AG04450 (cell line): ENCODE measurements around the gene CCDC136. TPM values are rescaled to one million over a fixed set of nuclear protein-coding genes. Genes with fewer than 3 reads are reported as not detected.

Experiments
- CTCF ChIA-PET: fragments of 300-600, 350-600 bp; formaldehyde crosslinking; extraction: SDS; loops from one replicate; lab custom pipeline; 2022; ENCODE audit warnings: antibody characterized with exemption, inconsistent platforms; lab: Charles Lee
- POLR2A ChIA-PET: fragments of 350-600 bp; formaldehyde crosslinking; extraction: SDS; loops from one replicate; lab custom pipeline; 2021; ENCODE audit warnings: antibody characterized with exemption, inconsistent platforms; lab: Yijun Ruan, JAX
- DNase-seq: peaks from one replicate; pipeline ENCODE4 v3.0.0-alpha.2; 2011; ENCODE audit warnings: low read depth, low spot score
- H3K27ac ChIP-seq: one replicate; pipeline ENCODE4 v1.5.1; 2012; ENCODE audit warnings: low read depth, low read length, control low read depth
- H3K27me3 ChIP-seq: one replicate; pipeline ENCODE4 v1.6.0; 2012; ENCODE audit warnings: low read length; ENCODE audit not compliant: control insufficient read depth, insufficient read depth
- H3K4me3 ChIP-seq: 2 replicates; pipeline ENCODE4 v1.5.1; 2011; ENCODE audit warnings: mild to moderate bottlenecking, low read depth, low read length, control low read depth
- H3K9me3 ChIP-seq: 2 replicates; pipeline ENCODE4 v1.5.1; 2012; ENCODE audit warnings: low read length; ENCODE audit not compliant: control insufficient read depth, insufficient read depth
- polyA plus RNA-seq: library from polyadenylated mRNA; depleted of rRNA; stranded (reverse); fragments of >200 nt; gene quantifications from 2 replicates; pipeline ENCODE4 v1.2.3, GENCODE V29; 2011
- TF ChIP-seq, protein P1 (sequence below): IDR thresholded peaks from 2 replicates; pipeline ENCODE4 v1.5.1; 2011; ENCODE audit warnings: low read depth, low read length, control low read depth, inconsistent platforms

Gene CCDC136
- polyA plus RNA-seq, 1 experiment = 19.7 TPM

DNA sequence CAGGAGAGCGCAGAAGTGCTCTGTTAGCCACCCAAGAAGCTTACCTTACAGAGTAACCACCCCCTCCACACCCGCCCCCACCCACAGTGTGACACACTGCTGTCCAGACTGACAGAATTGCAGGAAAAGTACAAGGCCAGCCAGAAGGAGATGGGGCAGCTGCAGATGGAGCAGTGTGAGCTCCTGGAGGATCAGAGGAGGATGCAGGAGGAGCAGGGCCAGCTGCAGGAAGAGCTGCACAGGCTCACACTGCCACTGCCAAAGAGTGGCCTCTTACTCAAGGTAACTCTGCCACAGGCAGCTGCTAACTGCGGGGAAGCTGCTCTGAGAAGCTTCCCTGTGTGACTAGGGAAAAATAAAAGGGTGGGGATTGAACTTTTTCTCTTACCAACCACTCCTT, 17.6 kb downstream of the CCDC136 start:
- H3K4me3 ChIP-seq = no peak overlapping the region
- CTCF ChIA-PET = no interaction called here
- TF ChIP-seq, protein P1, sequence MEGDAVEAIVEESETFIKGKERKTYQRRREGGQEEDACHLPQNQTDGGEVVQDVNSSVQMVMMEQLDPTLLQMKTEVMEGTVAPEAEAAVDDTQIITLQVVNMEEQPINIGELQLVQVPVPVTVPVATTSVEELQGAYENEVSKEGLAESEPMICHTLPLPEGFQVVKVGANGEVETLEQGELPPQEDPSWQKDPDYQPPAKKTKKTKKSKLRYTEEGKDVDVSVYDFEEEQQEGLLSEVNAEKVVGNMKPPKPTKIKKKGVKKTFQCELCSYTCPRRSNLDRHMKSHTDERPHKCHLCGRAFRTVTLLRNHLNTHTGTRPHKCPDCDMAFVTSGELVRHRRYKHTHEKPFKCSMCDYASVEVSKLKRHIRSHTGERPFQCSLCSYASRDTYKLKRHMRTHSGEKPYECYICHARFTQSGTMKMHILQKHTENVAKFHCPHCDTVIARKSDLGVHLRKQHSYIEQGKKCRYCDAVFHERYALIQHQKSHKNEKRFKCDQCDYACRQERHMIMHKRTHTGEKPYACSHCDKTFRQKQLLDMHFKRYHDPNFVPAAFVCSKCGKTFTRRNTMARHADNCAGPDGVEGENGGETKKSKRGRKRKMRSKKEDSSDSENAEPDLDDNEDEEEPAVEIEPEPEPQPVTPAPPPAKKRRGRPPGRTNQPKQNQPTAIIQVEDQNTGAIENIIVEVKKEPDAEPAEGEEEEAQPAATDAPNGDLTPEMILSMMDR = no peak
- H3K27ac ChIP-seq = no peak overlapping the region
- POLR2A ChIA-PET = interaction anchor here (0.5 kb wide), 1 partner anchor 354 kb away, joined by 3 read pairs; no protein-coding TSS in a partner anchor
- no peaks in the 10 kb centered on the region for H3K27me3 ChIP-seq
- DNase-seq = no peak
- no peaks in the 10 kb centered on the region for H3K9me3 ChIP-seq

DNA sequence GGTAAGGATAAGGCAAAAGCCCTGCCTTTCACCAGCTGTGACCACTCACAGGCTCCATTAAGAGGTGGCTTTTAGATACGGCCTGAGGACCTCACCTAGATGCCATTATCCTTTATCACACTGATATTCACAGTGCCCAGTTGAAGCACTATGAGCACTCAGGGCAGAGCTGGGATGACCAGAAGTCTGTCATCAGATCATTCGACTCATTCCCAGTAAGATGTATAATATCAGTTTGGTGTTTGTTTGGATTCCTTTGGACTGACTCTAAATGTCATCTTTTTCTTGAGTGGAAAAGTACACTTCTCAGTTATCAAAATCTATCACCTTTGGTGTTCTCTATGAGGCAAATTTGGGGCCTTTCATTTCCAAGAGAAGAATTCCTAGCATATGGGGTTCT, 18.7 kb downstream of the CCDC136 start:
- Histone ChIP-seq H3K9me3 (no peaks in the 10 kb centered on the region; the same call in 1 of the 2 replicates), H3K4me3 (no peak overlapping the region), H3K27ac (no peak overlapping the region), H3K27me3 (no peaks in the 10 kb centered on the region)
- ChIA-PET POLR2A (no interaction called here), CTCF (no interaction called here)
- TF ChIP-seq, protein P1 = no peak
- DNase-seq = no peak

DNA sequence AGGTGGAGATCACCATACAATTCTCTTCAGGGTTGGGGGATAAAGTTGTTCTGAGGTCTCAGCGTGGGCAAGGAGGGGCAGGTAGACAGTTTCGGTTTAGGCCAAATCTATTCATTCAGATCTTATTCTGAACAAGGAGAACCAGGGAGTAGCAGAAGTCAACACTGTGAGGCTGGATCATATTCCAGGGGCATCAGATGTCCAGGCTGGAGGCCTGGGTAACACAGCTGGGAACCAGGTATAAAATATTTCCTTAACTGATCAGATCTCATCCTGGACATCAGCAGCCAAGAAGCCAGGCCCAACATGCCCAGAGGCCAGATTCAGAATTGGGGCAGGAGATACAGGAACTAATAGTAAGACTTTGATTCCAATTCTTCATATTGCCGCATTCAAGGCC, 19.2 kb downstream of the CCDC136 start:
- DNase-seq = no peak
- no peaks in the 10 kb centered on the region; the same call in 1 of the 2 replicates for H3K9me3 ChIP-seq
- no peak overlapping the region for H3K27ac ChIP-seq
- no peak overlapping the region for H3K4me3 ChIP-seq
- TF ChIP-seq, protein P1 = no peak
- ChIA-PET POLR2A (no interaction called here), CTCF (no interaction called here)
- H3K27me3 ChIP-seq = no peaks in the 10 kb centered on the region

DNA sequence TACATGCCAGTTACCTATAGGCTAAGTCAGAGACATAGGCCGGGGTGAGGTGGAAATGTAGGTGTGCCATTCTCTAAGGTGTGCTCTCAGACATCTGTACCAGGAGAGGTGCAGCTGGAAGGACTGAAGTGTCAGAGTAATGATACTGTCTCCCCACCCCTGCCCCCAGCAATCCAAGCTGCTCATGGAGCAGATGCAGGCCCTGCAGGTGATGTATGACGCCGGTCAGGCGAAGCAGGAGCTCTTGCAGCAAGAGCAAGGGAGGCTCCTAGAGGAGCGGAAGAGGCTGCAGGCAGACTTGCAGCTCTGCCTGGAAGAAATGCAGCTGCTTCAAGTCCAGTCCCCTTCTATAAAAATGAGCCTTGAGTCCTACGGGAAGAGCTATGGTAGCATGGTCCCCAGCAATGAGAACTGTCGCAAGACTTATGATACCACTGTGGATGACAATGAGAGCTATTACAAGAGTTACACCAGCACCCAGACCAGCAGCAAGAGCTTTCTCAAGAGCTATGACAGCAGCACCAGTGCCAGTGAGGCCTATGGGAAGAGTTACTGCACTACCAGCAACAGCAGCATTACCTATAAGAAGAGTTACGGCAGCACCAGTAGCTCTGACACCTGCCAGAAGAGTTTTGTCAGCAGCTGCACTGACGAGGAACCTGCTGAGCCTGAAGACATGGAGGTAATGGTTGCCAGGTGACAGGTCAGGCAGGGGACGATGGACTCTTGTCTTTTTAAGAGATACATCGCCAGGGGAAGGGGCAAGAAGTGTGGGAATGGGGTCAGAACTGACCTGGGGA, 20.1 kb downstream of the CCDC136 start:
- TF ChIP-seq, protein P1 = no peak
- DNase-seq = no peak
- H3K27ac ChIP-seq = no peak overlapping the region
- ChIA-PET POLR2A (no interaction called here), CTCF (no interaction called here)
- H3K9me3 ChIP-seq = no peaks in the 10 kb centered on the region; the same call in 1 of the 2 replicates
- H3K27me3 ChIP-seq = no peaks in the 10 kb centered on the region
- H3K4me3 ChIP-seq = no peak overlapping the region

DNA sequence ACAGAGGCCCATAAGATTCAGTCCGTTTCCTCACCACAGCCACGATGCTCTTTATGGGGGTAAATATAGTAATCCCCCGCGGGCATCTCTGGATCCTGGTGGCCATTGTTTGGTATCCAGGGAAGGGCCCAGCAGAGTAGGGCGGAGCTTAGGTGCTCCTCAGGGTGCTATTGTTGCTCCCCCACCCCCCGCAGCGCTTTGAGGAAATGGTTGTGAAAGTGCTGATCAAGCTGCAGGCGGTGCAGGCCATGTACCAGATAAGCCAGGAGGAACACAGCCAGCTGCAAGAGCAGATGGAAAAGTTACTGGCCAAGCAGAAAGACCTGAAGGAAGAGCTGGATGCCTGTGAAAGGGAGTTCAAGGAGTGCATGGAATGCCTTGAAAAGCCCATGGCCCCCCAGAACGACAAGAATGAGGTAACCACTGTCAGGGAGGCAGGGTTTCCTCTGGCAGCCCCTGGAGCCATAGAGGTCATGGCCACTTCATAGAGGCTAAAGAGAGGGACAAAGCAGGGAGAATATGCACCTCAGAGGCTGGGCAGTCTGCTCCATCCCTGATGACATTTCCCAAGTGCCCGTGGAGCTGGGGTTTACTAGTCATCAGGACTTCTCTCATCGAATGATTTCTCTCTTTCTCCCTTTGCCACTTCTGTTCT, 20.9 kb downstream of the CCDC136 start:
- CTCF ChIA-PET = no interaction called here
- Histone ChIP-seq H3K4me3 (no peak overlapping the region), H3K27ac (no peak overlapping the region), H3K9me3 (no peaks in the 10 kb centered on the region; the same call in 1 of the 2 replicates), H3K27me3 (no peaks in the 10 kb centered on the region)
- TF ChIP-seq, protein P1 = no peak
- DNase-seq = no peak
- POLR2A ChIA-PET = no interaction called here
